Stomach (tissue), 4 donors: ENCODE results near the gene UMAD1.

Source experiments
- EP300 ChIP-seq: sonication (generic); formaldehyde crosslinking; IDR thresholded peaks from one replicate; pipeline ENCODE4 v1.6.1; 2017; ENCODE audit warnings: antibody characterized with exemption
- POLR2A ChIP-seq, 4 donors: fragments of 450-650 bp; IDR thresholded peaks; one replicate each; pipeline ENCODE4 v1.6.1; 2016; ENCODE audit warnings: antibody characterized with exemption in 4 of 4, control low read depth in 2 of 4, mild to moderate bottlenecking in 1 of 4, moderate library complexity in 1 of 4
- POLR2AphosphoS5 ChIP-seq, 3 donors: sonication (generic); formaldehyde crosslinking; IDR thresholded peaks; one replicate each; pipeline ENCODE4 v1.6.1; 2016; ENCODE audit warnings: antibody characterized with exemption in 3 of 3
- TF ChIP-seq, protein P1 (sequence below), 7 experiments: fragments of 450-650 bp in 4 of 7; fragments of 200-600 bp in 3 of 7; sonication (generic) in 3 of 7; IDR thresholded peaks; one replicate each; pipeline ENCODE4 v1.5.1; 2016 to 2019; ENCODE audit warnings: antibody characterized with exemption in 7 of 7, control low read depth in 2 of 7, mild to moderate bottlenecking in 1 of 7

DNA sequence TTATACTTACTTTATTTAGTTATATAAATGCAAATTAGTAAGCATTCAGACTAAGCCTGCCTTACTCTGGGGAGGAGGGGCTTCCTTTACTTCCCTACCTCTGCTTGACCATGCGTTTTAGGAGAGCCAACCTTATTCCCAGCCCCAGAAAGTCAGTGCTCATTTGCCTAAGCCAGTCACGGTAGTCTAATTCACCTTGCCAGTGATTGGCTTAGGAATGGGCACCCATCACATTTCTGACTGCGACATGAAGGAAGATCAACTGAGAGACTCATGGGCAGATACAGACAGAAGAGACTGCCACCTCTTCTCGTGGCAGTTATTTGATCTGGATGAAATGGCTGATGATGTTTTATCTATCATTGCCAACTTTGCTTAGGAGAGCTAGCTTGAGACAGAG lies 48.4 kb downstream of the UMAD1 start:
- TF ChIP-seq, protein P1, sequence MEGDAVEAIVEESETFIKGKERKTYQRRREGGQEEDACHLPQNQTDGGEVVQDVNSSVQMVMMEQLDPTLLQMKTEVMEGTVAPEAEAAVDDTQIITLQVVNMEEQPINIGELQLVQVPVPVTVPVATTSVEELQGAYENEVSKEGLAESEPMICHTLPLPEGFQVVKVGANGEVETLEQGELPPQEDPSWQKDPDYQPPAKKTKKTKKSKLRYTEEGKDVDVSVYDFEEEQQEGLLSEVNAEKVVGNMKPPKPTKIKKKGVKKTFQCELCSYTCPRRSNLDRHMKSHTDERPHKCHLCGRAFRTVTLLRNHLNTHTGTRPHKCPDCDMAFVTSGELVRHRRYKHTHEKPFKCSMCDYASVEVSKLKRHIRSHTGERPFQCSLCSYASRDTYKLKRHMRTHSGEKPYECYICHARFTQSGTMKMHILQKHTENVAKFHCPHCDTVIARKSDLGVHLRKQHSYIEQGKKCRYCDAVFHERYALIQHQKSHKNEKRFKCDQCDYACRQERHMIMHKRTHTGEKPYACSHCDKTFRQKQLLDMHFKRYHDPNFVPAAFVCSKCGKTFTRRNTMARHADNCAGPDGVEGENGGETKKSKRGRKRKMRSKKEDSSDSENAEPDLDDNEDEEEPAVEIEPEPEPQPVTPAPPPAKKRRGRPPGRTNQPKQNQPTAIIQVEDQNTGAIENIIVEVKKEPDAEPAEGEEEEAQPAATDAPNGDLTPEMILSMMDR (IDR thresholded peaks at IDR 0.05): no peak
- no peak for TF ChIP-seq POLR2A (IDR thresholded peaks at IDR 0.05)
- no peak for TF ChIP-seq POLR2AphosphoS5 (IDR thresholded peaks at IDR 0.05)
- no peak for TF ChIP-seq EP300
